HEK293T (cell line): ENCODE measurements around the gene PPL.

Source experiments
- CTCF ChIA-PET: fragments of 350-600 bp; formaldehyde crosslinking; extraction: SDS; loops from one replicate; lab custom pipeline; 2021; ENCODE audit warnings: antibody characterized with exemption, inconsistent platforms; lab: Yijun Ruan, JAX
- POLR2A ChIA-PET: fragments of 350-600 bp; formaldehyde crosslinking; extraction: SDS; loops from one replicate; lab custom pipeline; 2020; ENCODE audit warnings: antibody characterized with exemption, inconsistent platforms; lab: Yijun Ruan, JAX
- DNase-seq: peaks from one replicate; pipeline ENCODE4 v3.0.0; 2012; ENCODE audit warnings: mixed read lengths; ENCODE audit errors: extremely low spot score
- ARNT ChIP-seq: fragments of 450-650 bp; IDR thresholded peaks from 2 replicates; pipeline ENCODE4 v1.6.1; 2017; ENCODE audit warnings: mild to moderate bottlenecking
- BHLHE40 ChIP-seq: fragments of 450-650 bp; IDR thresholded peaks from 2 replicates; pipeline ENCODE4 v1.6.1; 2016; ENCODE audit warnings: mild to moderate bottlenecking, moderate library complexity, borderline replicate concordance
- CTBP1 ChIP-seq: fragments of 450-650 bp; IDR thresholded peaks from 2 replicates; pipeline ENCODE4 v1.6.1; 2016; ENCODE audit warnings: borderline replicate concordance
- ELF4 ChIP-seq: fragments of 450-650 bp; IDR thresholded peaks from 2 replicates; pipeline ENCODE4 v1.6.1; 2017; ENCODE audit warnings: antibody characterized with exemption
- FOXA1 ChIP-seq: fragments of 450-650 bp; IDR thresholded peaks from 2 replicates; pipeline ENCODE4 v1.6.1; 2016; ENCODE audit warnings: mild to moderate bottlenecking
- FOXK2 ChIP-seq: fragments of 450-650 bp; IDR thresholded peaks from 2 replicates; pipeline ENCODE4 v1.6.1; 2016; ENCODE audit warnings: mild to moderate bottlenecking
- FOXM1 ChIP-seq: fragments of 450-650 bp; IDR thresholded peaks from 2 replicates; pipeline ENCODE4 v1.6.1; 2017; ENCODE audit warnings: mild to moderate bottlenecking, borderline replicate concordance
- HDGF ChIP-seq: fragments of 450-650 bp; IDR thresholded peaks from 2 replicates; pipeline ENCODE4 v1.6.1; 2017; ENCODE audit warnings: antibody characterized with exemption, borderline replicate concordance
- L3MBTL2 ChIP-seq: fragments of 450-650 bp; conservative IDR thresholded peaks from 2 replicates; pipeline ENCODE4 v1.6.1; 2016; ENCODE audit warnings: mild to moderate bottlenecking
- LEF1 ChIP-seq: fragments of 450-650 bp; IDR thresholded peaks from 2 replicates; pipeline ENCODE4 v1.6.1; 2017; ENCODE audit warnings: mild to moderate bottlenecking, borderline replicate concordance
- NFRKB ChIP-seq: fragments of 450-650 bp; IDR thresholded peaks from 2 replicates; pipeline ENCODE4 v1.6.1; 2016; ENCODE audit warnings: mild to moderate bottlenecking, moderate library complexity
- PKNOX1 ChIP-seq: fragments of 450-650 bp; IDR thresholded peaks from 2 replicates; pipeline ENCODE4 v1.6.1; 2016
- SP1 ChIP-seq: fragments of 450-650 bp; IDR thresholded peaks from 2 replicates; pipeline ENCODE4 v1.6.1; 2017
- SUZ12 ChIP-seq: fragments of 450-650 bp; IDR thresholded peaks from 2 replicates; pipeline ENCODE4 v1.6.1; 2016; ENCODE audit warnings: mild to moderate bottlenecking
- TARDBP ChIP-seq: fragments of 450-650 bp; IDR thresholded peaks from 2 replicates; pipeline ENCODE4 v1.6.1; 2016
- ZNF384 ChIP-seq: fragments of 450-650 bp; IDR thresholded peaks from 2 replicates; pipeline ENCODE4 v1.6.1; 2016

The PPL gene

GRCh38 chr16:4936991-4937781 is at the start of gene PPL:
Gene PPL (minus strand): TSS chr16:4937148. CDS start chr16:4937045, 103 bp downstream.
- ChIA-PET POLR2A (no interaction called here), CTCF (no interaction called here)
- TF ChIP-seq HDGF (no peak), SUZ12 (no peak), ZNF384 (no peak), PKNOX1 (no peak), ARNT (no peak)
- DNase-seq = no peak

- DNase-seq = no peak
- ChIA-PET POLR2A (no interaction called here), CTCF (no interaction called here)
- no peak for TF ChIP-seq HDGF
- no peak for TF ChIP-seq L3MBTL2
- TF ChIP-seq CTBP1 = no peak
- no peak for TF ChIP-seq TARDBP
- no peak for TF ChIP-seq SUZ12
- TF ChIP-seq SP1 = no peak
- TF ChIP-seq NFRKB = no peak
- TF ChIP-seq LEF1 = no peak
- TF ChIP-seq ELF4 = no peak
- no peak for TF ChIP-seq FOXM1
- no peak for TF ChIP-seq FOXK2
- TF ChIP-seq ARNT = no peak
- TF ChIP-seq PKNOX1 = no peak
Observed at GRCh38 chr16:4984174-4984990, 47.4 kb upstream of the PPL start.

GRCh38 chr16:4982056-4982867 is 45.3 kb upstream of the PPL start:
- TF ChIP-seq ARNT (no peak), ELF4 (no peak), NFRKB (no peak), HDGF (no peak), BHLHE40 (no peak), PKNOX1 (no peak), SUZ12 (no peak), ZNF384 (no peak), FOXA1 (no peak), FOXM1 (no peak), SP1 (no peak), CTBP1 (no peak), LEF1 (no peak), L3MBTL2 (no peak), FOXK2 (no peak), TARDBP (no peak)
- ChIA-PET POLR2A (no interaction called here), CTCF (no interaction called here)
- DNase-seq = no peak

- ChIA-PET CTCF (no interaction called here), POLR2A (no interaction called here)
- DNase-seq = no peak
- TF ChIP-seq SUZ12 (no peak), ELF4 (no peak), FOXK2 (no peak), LEF1 (no peak), PKNOX1 (no peak), ZNF384 (no peak), SP1 (no peak), BHLHE40 (no peak), FOXM1 (no peak), FOXA1 (no peak), ARNT (no peak), CTBP1 (no peak), L3MBTL2 (no peak), HDGF (no peak), NFRKB (no peak), TARDBP (no peak)
Observed at GRCh38 chr16:4981473-4981872, 44.5 kb upstream of the PPL start.
